ENCODE measurements around the gene DLK1. TPM values are rescaled to one million over a fixed set of nuclear protein-coding genes. Genes with fewer than 3 reads are reported as not detected.

The DLK1 gene
- total RNA-seq, 4 donors from 2014 or later: not detected

GRCh38 chr14:100679153-100679552 is 47.5 kb upstream of the DLK1 start:
- DNase-seq: no peak
- intact Hi-C loops (cut with DNase I; ENCODE audit: low total_unique reads): no loop called here
- TF ChIP-seq POLR2A (IDR thresholded peaks at IDR 0.05) (no peak), EP300 (IDR thresholded peaks at IDR 0.05; ENCODE audit: low read depth) (no peak), CTCF (IDR thresholded peaks at IDR 0.05) (no peak), POLR2AphosphoS5 (IDR thresholded peaks at IDR 0.05) (no peak)
- WGBS, 2 donors (ENCODE audit: low coverage in 1 of 2): 90 to 100% methylated on average over 1 to 6 of the region's 6 CpGs
- in situ Hi-C loops (cut with MboI; ENCODE audit: low pct_ligation_motif_present in 1 of 4, low pct_unique_long_range_greater_than_20kb in 1 of 4, low sequenced_read_pairs in 3 of 4): no loop called here
- no peaks in the 10 kb centered on the region for H3K36me3 ChIP-seq
- H3K27ac ChIP-seq: peak overlapping the region; percentile 61 to 78 (median 66)
- H3K9me3 ChIP-seq: no peaks in the 10 kb centered on the region
- H3K27me3 ChIP-seq: no peaks in the 10 kb centered on the region
- H3K4me3 ChIP-seq: no peak overlapping the region
- peaks cover 13 to 49% (median 27%) of the 10 kb centered on the region in 4 donors for H3K4me1 ChIP-seq

GRCh38 chr14:100679707-100680438 is 46.8 kb upstream of the DLK1 start:
- Histone ChIP-seq H3K4me1 (peaks cover 13 to 49% (median 27%) of the 10 kb centered on the region in 4 donors), H3K9me3 (no peaks in the 10 kb centered on the region), H3K27me3 (no peaks in the 10 kb centered on the region), H3K4me3 (no peak overlapping the region), H3K27ac (peak overlapping the region; percentile 41 to 78 (median 54)), H3K36me3 (no peaks in the 10 kb centered on the region)
- 62% methylated on average over 16 of the region's 16 CpGs; no CpG with 5 or more reads in 1 of the 2 donors for WGBS, 2 donors (ENCODE audit: low coverage in 1 of 2)
- intact Hi-C loops (cut with DNase I; ENCODE audit: low total_unique reads): no loop called here
- in situ Hi-C loops (cut with MboI; ENCODE audit: low pct_ligation_motif_present in 1 of 4, low pct_unique_long_range_greater_than_20kb in 1 of 4, low sequenced_read_pairs in 3 of 4): no loop called here
- TF ChIP-seq EP300 (IDR thresholded peaks at IDR 0.05; ENCODE audit: low read depth) (no peak), CTCF (IDR thresholded peaks at IDR 0.05) (no peak), POLR2A (IDR thresholded peaks at IDR 0.05) (no peak), POLR2AphosphoS5 (IDR thresholded peaks at IDR 0.05) (no peak)
- no peak for DNase-seq

DNA sequence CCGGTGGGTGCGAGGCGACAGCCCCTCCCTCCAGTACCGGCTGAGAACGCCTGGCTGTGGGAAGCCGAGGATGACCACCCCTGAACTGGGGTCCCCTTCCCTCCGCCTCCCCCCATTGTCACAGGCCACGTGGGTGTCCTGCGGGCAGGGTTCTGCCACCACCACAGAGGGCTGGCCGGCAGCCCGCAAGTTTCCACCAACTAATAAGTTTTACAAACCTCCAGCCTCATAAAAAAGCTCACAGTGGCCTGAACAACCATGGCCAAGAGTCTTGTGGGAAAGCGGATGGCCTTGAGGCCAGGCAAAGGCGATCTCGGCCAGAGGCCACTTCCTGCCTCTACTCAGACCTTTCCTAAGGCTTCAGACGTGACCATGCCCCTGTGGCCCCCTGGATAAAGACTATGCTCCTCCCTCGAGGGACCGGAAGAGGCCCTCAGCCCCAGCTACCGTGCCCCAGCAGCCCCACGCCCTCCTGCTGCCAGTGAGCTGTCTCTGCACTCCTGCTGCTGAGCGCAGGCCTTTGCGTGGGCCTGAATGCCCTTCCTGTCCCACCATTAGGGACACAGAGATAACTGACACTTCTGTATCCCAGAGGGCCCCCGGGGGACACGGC is 46.1 kb upstream of the DLK1 start:
- in situ Hi-C loops (cut with MboI; ENCODE audit: low pct_ligation_motif_present in 1 of 4, low pct_unique_long_range_greater_than_20kb in 1 of 4, low sequenced_read_pairs in 3 of 4): no loop called here
- Histone ChIP-seq H3K4me3 (no peak overlapping the region), H3K4me1 (peaks cover 13 to 49% (median 27%) of the 10 kb centered on the region in 4 donors), H3K27me3 (no peaks in the 10 kb centered on the region), H3K36me3 (no peaks in the 10 kb centered on the region), H3K27ac (peak overlapping the region; percentile 41 to 58 (median 51)), H3K9me3 (no peaks in the 10 kb centered on the region)
- intact Hi-C loops (cut with DNase I; ENCODE audit: low total_unique reads): no loop called here
- DNase-seq: no peak
- TF ChIP-seq CTCF (IDR thresholded peaks at IDR 0.05) (no peak), POLR2A (IDR thresholded peaks at IDR 0.05) (no peak), EP300 (IDR thresholded peaks at IDR 0.05; ENCODE audit: low read depth) (no peak), POLR2AphosphoS5 (IDR thresholded peaks at IDR 0.05) (no peak)
- 71% methylated on average over 23 of the region's 23 CpGs; no CpG with 5 or more reads in 1 of the 2 donors for WGBS, 2 donors (ENCODE audit: low coverage in 1 of 2)

DNA sequence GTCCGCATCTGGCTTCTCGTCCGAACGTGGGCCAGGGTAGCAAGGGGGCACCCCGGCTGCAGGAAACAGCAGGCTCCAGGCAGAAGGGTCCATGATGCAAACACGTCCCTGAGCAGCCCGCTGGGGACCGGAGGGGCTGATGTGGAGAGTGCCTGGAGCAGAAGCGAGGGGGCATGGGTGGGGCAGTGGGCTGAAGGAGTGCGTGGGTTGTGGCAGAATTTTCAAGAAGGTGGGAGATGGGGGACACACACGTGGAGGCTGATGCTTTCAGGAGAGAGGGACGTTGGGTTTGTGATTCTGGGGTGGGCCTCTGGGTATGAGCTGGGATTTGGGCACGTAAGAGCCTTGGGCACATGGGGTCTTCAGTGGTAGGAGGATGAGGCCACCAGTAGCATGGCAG is 45.6 kb upstream of the DLK1 start:
- intact Hi-C loops (cut with DNase I; ENCODE audit: low total_unique reads): no loop called here
- H3K36me3 ChIP-seq: no peaks in the 10 kb centered on the region
- in situ Hi-C loops (cut with MboI; ENCODE audit: low pct_ligation_motif_present in 1 of 4, low pct_unique_long_range_greater_than_20kb in 1 of 4, low sequenced_read_pairs in 3 of 4): no loop called here
- H3K27me3 ChIP-seq: no peaks in the 10 kb centered on the region
- H3K9me3 ChIP-seq: no peaks in the 10 kb centered on the region
- no peak for TF ChIP-seq POLR2AphosphoS5 (IDR thresholded peaks at IDR 0.05)
- no peak for TF ChIP-seq CTCF (IDR thresholded peaks at IDR 0.05)
- no peak for TF ChIP-seq EP300 (IDR thresholded peaks at IDR 0.05; ENCODE audit: low read depth)
- TF ChIP-seq POLR2A (IDR thresholded peaks at IDR 0.05): no peak
- peak overlapping the region in 1 of 4 donors; percentile 41 for H3K27ac ChIP-seq
- no peak for DNase-seq
- peaks cover 13 to 44% (median 24%) of the 10 kb centered on the region in 4 donors for H3K4me1 ChIP-seq
- WGBS, 2 donors (ENCODE audit: low coverage in 1 of 2): 88 to 95% methylated on average over 11 to 13 of the region's 13 CpGs
- H3K4me3 ChIP-seq: no peak overlapping the region

All from transverse colon (tissue), 4 donors.